GM18519 (cell line): ENCODE results near the gene XRCC6.
"Not testable (repeated sequence)": the region's sequence is repeated elsewhere in the genome, so short reads cannot be mapped to it uniquely, and the experiment has no call there.

Source experiments
- ATAC-seq: cut with Tn5 transposase; IDR thresholded peaks from one replicate; pipeline ENCODE4 v1.9.1; 2021; ENCODE audit warnings: mild to moderate bottlenecking, moderate library complexity; ENCODE audit not compliant: unreplicated experiment, low FRiP score

Gene XRCC6

DNA sequence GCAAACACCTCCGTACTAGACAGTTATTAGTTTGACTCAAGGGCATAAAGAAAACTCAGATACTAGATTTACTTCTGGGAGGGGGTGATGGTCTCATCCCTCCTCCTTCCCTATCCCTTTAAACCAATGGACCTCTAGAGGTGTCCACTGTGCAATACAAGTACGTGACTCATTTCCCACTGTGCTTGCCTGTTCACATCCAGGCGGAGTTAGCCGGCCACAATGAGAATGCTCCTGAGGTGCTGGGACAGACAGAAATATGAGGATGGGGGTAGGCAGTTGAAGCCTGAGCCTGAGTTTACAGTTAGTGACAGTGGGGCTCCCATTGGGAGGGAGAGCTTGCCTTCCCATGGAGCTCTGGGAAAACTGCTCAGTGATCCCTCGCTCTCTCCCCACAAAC, 23.0 kb upstream of the XRCC6 start:
- ATAC-seq, result no peak

DNA sequence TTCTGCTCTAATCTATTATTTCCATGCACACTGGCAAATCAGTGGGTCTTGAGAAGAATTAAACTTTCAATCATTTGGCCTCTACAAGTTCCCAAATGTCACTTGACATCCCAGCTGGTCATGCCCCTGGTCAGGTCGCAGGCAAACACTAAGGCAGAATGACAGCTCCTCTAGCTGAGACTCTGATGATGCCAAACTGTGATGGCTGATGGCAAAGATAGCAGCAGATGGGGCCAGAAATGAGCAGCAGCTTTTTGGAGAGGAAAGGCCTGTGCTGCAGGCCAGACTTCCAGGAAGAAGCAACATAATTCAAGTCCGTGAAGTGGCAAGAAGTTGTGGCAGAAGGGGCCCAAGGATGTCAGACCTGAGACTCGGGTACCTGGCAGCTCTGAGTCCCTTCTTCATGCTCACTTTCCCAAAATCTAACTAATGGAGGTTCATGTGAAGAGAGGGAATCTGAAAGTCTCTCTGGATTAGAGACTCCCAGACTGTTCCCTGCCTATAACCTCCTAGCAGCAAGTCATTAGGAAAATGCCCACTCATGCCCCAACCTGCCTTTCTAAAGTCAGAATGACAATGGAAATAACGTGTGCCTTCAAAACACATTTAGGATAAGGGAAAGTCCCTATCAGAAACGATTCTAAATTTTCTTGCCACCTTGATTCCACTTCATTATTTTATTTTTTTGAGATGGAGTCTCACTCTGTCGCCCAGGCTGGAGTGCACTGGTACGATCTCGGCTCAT, 22.0 kb upstream of the XRCC6 start:
- ATAC-seq, result no peak

DNA sequence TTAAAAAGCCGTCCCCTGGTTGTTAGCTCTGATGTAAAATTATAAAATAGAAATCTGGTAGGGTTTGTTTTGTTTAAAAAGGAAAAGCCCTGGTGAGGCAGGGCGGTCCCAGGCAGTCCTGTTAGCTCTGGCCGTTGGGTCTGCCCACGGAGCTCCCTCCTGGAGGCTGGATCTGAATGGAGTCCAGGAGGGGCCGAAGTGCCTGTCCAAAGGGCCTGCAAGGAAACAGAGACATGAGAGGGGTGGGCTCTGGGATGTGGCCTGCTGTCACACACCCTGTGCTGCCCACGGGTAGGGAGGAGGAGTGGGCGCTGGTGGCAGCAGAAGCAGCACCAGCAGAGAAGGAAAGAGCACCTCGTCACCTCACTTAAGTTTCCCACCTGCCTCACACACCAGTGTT, 20.1 kb upstream of the XRCC6 start:
- no peak for ATAC-seq

DNA sequence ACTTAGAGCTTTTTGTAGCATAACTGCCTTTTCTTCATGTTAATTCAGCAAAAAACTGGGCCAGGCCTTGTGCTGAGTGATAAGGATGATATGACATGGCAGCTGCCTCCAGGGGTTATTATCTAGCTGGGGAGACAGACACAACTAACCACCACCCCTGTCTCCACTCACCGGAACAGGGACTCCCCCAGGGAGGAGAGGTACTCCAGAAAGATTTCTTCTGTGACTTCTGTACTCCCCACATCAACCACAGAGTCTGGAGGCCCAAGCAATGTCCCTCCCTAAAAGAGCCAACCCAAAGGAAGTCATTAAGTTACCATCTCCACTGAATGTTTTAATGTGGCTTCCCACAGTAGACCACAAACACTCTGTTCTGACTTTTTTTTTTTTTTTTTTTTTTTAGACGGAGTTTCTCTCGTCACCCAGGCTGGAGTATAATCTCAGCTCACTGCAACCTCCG, 17.2 kb upstream of the XRCC6 start:
- ATAC-seq, result no peak

DNA sequence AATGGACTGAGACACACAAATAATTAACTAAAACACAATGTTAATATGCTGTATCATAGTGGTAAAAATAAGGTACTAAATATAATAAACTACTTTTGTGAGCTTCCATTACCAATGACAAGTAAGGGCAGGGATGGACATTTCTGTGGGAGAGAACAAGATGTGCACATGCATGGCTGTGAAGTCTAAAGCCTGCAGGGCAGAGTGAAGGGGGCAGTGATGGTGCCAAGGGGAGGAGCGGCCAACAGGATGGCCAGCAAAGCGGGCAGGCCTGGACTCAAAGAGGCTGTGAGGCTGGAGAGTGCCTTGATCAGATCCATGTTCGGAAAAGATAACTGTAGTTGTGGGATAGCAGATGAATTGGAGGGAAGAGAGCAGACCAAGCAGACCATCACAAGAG, 12.7 kb upstream of the XRCC6 start:
- ATAC-seq, result no peak

DNA sequence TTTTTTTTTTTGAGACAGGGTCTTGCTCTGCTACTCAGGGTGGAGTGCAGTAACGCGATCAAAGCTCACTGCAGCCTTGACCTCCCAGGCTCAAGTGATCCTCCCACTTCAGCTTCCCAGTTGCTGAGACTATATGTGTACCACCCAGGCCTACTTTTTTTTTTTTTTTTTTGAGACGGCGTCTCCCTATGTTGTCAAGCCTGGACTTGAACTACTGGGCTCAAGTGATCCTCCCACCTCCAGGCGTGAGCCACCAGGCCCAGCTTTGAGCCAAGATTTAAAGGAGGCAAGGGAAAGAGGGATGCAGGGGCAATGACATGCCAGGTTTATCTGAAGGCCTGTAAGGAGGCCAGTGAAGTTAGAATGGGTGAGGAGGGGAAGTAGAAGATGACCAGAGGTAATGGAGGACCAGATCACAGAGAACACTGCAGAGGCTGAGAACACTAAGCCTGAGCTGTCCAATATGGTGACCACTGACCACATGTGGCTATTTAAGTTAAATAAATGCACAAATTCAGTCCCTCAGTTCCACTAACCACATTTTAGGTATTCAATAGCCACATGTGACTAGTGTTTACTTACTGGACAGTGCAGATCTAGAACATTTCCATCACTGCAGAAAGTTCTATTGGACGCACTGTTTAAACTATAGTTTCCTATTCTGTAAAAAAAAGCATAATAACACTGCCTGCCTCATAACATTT, 8.3 kb upstream of the XRCC6 start:
- no peak for ATAC-seq

DNA sequence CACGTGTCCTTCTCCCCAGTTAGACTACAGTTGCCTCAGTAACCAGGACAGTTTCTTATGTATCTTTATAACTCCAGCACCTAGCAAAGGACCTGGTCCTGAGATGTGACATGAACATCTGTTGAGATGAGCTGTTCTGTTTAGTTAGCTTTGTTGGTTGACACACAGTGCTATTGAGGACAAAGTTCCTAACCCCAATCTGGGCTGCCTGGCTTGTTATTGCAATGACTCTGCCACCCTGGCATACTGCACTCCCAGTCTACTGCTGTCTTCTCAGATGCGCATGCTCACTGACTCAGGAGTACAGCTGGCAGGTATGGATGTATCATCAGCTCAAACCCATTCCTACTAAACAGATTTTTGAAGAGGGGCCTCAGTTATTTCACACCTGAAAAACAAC, 7.6 kb upstream of the XRCC6 start:
- ATAC-seq, result no peak

DNA sequence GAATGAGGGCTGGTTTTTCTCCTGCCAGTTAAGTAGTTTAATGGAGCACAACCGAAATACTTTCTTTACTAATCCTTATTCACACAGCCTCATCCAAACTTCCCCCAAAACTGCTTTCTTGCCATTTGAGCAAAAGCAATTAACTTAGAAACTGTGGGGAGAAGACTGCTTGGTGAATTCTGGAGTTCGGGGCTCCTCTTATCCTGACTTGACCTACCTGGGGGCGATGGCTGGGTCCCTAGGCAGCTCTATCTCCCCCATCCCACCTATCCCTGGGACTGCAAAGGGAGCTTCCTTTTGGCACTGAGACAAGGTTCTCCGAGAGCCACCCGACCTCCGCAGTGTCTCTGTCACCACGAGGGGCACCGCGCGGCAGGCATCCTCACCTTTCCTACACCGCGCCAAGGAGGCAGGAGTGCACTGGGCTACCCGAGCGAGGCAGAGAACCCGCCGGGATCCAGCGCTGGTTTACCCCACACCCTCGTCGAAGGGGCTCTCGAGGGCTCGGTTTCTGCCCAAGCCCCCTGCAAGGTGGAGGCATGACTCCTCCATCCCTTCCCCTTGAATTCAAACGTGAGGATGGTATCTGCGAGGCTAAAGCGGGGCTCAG, 1.0 kb upstream of the XRCC6 start:
- ATAC-seq, result no peak

DNA sequence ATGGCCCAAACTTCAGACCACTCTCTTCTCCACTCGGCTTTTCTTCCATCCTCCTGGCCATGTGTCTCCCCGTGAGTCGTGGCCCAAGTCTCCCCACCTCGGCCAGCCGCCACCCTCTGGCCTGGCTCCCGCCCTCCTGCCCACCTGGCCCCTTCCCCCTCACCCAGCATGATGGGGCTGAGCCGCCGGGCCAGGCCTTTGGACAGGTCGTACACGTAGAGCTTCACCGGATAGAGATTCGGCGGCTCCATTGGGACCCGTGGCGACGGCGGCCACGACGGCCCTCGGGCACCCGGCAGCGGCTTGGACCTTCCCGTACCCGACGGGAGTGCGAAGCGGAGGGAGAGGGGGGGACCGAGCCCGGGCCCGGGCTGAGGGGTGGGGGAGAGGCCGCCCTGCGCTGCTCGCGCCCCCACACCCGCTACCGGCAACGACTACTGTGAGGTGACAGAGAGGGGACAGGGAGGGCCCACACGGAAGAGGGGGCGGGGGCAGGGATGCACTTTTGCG, 451 bp upstream of the XRCC6 start, which contains the start of gene DESI1:
TSS of gene DESI1 (minus strand) at position 455 of the 510 bp plus-strand sequence. CDS start at position 251, 204 bp downstream.
- peak; percentile 7 for ATAC-seq

DNA sequence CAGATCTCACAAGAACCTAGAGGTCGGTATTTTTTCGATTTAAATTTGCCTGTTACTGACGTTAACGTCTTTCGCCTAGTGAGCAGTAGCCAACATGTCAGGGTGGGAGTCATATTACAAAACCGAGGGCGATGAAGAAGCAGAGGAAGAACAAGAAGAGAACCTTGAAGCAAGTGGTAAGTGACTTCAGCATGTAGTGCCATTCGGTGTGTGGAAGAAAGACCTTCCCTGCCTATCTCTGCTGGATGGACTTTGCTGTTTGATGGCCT, 750 bp downstream of the XRCC6 start:
- ATAC-seq, result no peak

DNA sequence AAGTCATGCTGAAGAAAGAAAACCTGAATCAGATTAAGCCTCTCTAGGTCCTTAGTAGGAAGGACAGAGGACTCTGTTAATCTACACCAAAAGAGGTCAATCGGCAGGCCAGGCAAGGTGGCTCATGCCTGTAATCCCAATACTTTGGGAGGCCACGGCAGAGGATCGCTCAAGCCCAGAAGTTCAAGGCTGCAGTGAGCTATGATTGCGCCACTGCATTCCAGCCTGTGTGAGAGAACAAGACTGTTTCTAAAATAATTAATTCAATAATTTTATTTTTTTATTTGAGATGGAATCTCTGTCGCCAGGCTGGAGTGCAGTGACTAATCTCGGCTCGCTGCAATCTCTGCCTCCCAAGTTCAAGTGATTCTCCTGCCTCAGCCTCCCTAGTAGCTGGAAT, 4.5 kb downstream of the XRCC6 start:
- no peak for ATAC-seq

DNA sequence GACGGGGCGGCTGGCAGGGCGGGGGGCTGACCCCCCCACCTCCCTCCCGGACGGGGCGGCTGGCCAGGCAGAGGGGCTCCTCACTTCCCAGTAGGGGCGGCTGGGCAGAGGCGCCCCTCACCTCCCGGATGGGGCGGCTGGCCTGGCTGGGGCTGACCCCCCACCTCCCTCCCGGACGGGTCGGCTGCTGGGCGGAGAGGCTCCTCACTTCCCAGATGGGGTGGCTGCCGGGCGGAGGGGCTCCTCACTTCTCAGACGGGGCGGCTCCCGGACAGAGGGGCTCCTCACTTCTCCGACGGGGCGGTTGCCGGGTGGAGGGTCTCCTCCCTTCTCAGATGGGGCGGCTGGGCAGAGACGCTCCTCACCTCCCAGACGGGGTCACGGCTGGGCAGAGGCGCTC, 10.0 kb downstream of the XRCC6 start:
- not testable (repeated sequence) for ATAC-seq

DNA sequence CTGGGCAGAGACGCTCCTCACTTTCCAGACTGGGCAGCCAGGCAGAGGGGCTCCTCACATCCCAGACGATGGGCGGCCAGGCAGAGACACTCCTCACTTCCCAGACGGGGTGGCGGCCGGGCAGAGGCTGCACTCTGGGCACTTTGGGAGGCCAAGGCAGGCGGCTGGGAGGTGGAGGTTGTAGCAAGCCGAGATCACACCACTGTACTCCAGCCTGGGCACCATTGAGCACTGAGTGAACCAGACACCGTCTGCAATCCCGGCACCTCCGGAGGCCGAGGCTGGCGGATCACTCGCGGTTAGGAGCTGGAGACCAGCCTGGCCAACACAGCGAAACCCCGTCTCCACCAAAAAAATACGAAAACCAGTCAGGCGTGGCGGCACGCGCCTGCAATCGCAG, 10.5 kb downstream of the XRCC6 start:
- not testable (repeated sequence) for ATAC-seq

DNA sequence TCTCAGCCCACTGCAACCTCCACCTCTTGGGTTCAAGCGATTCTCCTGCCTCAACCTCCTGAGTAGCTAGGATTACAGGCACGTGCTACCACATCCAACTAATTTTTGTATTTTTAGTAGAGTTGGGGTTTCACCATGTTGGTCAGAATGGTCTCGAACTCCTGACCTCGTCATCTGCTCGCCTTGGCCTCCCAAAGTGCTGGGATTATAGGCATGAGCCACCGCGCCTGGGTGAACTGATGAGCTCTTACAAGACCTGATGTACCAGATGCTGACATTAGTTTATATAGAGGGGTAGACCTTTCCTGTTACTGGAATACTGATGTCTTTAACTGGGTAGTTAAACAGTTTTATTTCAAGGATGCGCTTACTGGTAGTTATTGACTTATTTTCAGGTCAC, 13.5 kb downstream of the XRCC6 start:
- not testable (repeated sequence) for ATAC-seq

DNA sequence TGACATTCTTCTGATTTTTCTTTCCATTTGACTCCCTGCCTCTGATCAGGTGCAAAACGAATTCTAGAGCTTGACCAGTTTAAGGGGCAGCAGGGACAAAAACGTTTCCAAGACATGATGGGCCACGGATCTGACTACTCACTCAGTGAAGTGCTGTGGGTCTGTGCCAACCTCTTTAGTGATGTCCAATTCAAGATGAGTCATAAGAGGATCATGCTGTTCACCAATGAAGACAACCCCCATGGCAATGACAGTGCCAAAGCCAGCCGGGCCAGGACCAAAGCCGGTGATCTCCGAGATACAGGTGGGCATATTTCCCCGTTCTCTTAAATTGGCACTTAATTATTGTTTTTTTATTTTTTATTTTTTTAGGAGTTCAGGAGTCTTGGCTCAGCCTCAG, 15.4 kb downstream of the XRCC6 start:
- no peak for ATAC-seq

DNA sequence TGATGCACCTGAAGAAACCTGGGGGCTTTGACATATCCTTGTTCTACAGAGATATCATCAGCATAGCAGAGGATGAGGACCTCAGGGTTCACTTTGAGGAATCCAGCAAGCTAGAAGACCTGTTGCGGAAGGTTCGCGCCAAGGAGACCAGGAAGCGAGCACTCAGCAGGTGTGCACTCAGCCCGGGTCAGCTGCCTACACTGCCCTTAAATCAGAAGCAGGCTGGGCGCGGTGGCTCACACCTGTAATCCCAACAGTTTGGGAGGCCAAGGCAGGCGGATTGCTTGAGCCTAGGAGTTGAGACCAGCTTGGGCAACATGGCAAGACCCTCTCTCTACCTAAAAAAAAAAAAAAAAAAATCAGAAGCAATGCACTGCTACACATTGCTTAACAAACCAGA, 16.5 kb downstream of the XRCC6 start:
- not testable (repeated sequence) for ATAC-seq

DNA sequence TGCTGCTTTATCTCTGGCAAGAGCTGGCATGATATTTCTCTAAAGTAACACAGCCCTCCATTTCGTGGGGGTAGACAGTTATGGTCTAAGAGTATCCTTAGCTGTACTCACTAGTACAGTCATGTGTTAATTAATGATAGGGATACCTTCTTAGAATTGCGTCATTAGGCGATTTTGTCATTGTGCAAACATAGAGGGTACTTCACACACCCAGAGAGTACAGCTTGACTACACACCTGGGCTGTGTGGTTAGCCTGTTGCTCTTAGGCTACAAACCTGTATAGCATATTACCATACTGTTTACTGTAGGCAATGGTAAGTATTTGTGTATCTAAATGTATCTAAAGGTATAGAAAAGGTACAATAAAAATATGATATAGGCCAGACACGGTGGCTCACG, 17.0 kb downstream of the XRCC6 start:
- no peak for ATAC-seq

DNA sequence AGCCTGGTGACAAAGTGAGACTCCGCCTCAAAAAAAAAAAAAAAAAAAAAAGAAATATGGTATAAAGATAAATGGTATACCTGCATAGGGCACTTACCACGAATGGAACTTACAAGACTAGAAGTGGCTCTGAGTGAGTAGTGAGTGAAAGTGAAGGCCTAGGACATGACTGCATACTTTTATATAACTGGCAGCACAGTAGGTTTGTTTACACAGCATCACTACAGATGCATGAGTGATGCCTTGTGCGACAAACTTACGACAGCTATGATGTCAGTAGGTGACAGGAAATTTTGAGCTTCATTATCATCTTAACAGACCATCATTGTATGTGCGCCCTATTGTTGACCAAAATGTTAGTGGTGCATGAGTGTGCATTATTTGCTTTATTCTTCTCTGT, 17.7 kb downstream of the XRCC6 start:
- no peak for ATAC-seq

DNA sequence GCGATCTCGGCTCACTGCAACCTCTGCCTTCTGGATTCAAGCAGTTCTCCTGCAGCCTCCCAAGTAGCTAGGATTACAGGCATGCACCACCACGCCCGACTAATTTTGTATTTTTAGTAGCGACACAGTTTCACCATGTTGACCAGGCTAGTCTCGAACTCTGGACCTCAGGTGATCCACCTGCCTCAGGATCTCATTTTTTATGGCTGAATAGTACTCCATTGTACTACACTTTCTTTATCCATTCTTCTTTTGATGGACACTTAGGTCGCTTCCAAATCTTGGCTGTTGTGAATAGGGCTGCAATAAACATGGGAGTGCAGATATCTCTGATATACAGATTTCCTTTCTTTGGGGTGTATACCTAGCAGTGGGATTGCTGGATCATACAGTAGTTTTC, 20.8 kb downstream of the XRCC6 start:
- ATAC-seq, result no peak

DNA sequence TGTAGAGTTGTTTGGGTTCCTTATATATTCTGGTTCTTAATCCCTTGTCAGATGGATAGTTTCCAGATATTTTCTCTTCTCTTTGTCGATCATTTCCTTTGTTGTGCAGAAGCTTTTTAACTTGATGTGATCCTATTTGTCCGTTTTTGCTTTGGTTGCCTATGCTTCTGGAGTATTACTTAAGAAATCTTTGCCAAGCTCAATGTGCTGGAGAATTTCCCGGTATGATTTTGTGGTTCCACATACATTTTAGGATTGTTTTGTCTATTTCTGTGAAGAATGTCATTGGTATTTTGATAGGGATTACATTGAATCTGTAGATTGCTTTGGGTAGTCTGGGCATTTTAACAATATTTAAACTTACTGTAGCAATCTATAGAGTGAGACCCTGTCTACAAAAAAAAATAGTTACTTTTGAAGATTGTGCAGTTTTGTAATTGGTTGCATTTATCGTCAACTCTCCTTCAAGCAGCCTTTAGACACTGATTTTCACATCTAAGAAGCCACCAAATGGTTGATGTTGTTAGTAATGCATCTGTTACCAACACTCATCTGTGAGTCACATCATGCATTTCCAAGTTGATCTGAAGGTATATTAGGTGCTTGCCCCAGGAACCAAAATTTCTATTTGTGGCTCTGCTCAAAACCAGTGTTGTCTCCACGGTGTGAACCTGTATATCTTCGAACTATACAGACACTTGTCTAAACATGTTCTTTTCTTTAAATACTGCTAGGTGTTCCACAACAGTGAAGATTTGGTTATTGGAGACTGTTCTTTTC, 21.4 kb downstream of the XRCC6 start:
- ATAC-seq, result no peak

DNA sequence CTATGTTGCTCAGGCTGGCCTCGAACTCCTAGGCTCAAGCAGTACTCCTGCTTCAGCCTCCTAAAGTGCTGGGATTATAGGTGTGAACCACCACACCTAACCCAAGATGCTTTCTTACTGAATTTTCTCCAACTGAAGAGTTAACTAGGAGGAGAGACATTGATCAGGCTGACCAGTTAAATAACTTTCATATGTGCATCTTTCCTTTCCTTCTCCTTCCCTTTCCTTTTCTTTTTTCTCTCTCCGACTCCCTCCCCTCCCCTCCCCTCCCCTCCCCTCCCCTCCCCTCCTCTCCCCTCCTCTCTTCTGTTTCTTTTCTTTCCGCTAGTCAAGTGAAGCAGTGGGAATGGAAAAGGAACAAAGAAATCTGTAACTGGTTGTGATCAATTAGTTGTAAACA, 26.7 kb downstream of the XRCC6 start:
- ATAC-seq, result no peak
